GM12873 (cell line): ENCODE data around the gene PPP4R3A.

Experiments
- TF ChIP-seq, protein P1 (sequence below): IDR thresholded peaks from 2 replicates; pipeline ENCODE4 v1.5.1; 2012; ENCODE audit warnings: low read depth, mild to moderate bottlenecking, moderate library complexity, low read length, control low read depth; ENCODE audit not compliant: insufficient read depth; ENCODE audit errors: missing control alignments

Gene PPP4R3A

DNA sequence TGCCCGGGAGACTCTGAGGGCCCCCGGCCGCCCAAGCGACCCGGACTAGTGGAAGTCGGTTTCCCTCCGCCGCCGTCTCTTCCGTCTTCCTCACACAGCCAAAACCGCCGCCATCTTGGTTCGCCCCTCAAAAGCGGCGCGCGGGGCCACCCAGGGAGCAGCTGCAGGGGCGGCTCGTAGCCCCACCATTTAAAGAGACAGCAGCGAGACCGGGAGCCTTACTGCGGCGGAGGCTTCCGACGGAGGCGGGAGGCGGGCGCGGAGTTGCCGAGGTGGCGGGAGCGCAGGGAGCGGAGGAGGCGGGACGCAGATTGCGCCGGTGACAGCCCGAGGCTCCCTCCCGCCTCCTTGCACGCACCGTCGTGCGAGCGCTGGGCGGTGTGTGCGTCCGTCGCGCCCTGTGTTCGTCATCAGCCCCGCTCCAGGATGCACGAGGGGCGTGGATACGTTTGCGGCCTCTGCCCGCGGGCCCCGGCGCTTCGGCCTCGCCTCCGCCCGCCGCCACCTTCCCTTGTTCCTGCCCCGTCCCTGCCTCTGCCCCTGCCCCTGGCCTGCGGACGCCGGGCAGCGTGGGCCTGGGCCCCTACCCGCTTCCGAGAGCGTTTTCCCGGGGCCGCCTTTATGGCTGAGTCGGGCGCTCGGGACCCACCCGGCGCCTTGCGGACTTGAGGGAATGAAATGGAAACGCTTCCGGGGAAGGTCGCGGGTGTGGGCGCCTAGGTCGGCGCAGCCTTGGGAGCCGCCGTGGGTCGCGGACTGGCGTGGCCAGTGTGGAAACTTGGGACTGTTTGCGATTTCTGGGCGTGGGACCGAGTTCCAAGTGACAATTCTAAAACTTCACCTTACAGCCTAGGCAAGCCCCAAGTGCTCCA, at the start of gene PPP4R3A:
TSS of gene PPP4R3A (minus strand) at position 140 of the 872 bp plus-strand sequence. CDS start 663 bp downstream, outside the sequence.
- TF ChIP-seq, protein P1, sequence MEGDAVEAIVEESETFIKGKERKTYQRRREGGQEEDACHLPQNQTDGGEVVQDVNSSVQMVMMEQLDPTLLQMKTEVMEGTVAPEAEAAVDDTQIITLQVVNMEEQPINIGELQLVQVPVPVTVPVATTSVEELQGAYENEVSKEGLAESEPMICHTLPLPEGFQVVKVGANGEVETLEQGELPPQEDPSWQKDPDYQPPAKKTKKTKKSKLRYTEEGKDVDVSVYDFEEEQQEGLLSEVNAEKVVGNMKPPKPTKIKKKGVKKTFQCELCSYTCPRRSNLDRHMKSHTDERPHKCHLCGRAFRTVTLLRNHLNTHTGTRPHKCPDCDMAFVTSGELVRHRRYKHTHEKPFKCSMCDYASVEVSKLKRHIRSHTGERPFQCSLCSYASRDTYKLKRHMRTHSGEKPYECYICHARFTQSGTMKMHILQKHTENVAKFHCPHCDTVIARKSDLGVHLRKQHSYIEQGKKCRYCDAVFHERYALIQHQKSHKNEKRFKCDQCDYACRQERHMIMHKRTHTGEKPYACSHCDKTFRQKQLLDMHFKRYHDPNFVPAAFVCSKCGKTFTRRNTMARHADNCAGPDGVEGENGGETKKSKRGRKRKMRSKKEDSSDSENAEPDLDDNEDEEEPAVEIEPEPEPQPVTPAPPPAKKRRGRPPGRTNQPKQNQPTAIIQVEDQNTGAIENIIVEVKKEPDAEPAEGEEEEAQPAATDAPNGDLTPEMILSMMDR: no peak

DNA sequence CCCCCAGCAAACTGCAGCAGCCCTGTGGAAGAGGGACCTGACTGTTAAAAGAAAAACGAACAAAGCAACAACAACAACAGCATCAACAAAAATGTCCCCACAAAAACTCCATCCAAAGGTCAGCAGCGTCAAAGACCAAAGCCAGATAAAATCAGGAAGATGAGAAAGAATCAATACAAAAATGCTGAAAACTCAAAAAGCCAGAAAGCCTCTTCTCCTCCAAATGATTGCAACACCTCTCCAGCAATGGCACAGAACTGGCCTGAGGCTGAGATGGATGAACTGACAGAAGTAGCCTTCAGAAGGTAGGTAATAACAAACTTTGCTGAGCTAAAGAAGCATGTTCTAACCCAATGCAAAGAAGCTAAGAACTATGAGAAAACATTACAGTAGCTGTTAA, 45.4 kb upstream of the PPP4R3A start:
- TF ChIP-seq, protein P1: no peak

DNA sequence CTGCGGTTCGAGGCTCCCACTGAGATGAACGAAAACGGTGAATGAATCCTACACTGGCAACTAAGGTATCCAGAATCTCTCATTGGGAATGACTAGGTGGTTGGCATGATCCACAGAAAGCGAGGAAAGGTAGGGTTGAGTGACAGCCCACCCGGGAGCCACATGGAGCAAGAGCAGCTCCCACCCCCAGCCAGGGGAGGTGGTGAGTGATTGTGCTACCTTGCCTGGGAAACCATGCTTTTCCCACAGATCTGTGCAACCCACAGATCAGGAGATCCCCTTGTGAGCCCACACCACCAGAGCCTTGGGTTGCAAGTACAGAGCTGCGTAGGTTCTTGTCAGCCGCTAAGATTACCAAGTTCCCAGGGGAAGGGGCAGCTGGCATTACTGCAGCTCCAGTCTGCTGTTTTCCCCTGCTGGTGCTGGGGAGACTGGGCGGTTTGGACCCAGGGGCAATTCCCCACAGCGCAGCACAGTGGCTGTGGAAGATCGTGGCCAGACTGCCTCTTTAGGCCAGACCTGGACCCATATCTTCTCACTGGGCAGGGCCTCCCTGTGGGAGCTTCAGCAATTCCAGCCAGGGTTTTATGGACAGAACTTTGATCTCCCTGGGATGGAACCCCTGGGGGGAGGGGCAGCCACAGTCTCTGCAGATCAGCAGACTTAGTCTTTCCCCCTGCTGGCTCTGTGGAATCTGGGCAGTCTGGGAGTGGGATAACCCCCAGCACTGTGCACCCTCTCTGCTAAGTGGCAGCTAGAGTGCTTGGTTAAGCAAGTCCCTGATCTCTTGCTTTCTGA, 44.6 kb upstream of the PPP4R3A start:
- TF ChIP-seq, protein P1: no peak

DNA sequence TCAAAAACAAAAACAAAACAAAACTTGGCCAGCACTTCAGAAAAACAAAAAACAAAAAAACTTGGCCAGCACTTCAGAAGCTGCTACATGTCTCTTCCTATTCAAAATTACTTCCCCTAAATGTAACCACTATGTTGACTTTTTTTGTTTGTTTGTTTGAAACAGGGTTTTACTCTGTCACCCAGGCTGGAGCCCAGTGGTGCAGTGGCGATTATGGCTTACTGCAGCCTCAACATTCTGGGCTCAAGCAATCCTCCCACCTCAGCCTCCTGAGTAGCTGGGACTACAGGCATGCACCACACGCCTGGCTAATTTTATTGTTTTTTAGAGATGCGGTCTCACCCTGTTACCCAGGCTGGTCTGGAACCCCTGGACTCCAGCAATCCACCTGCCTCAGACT, 38.0 kb upstream of the PPP4R3A start:
- TF ChIP-seq, protein P1: no peak

DNA sequence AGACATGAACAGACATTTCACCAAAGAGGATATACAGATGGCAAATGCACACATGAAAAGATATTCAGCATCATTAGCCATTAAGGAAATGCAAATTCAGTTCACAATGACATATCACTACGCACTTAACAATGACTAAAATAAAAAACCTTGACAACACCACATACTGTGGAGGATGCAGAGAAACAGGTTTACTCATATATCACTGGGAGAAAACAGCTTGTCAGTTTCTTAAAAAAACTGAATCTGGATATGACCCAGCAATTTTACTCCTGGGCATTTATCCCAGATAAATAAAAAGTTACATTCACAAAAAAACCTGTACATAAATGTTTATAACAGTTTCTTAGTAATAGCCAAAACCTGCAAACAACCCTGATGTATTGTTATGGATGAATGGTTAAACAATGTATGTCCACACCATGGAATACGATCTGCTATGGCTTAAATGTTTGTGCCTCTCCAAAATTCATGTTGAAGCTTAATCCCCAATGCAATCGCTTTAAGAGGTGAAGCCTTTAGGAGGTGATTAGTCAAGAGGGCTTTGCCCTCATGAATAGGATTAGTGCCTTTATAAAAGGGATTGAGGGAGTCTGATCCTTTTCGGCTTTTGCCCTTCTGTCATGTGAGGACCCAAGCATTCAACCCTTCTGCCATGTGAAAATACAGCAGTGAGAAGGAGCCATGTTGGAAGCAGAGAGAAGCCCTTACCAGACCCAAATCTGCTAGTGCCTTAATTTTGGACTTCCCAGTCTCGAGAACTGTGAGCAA, 36.0 kb upstream of the PPP4R3A start:
- TF ChIP-seq, protein P1: no peak

DNA sequence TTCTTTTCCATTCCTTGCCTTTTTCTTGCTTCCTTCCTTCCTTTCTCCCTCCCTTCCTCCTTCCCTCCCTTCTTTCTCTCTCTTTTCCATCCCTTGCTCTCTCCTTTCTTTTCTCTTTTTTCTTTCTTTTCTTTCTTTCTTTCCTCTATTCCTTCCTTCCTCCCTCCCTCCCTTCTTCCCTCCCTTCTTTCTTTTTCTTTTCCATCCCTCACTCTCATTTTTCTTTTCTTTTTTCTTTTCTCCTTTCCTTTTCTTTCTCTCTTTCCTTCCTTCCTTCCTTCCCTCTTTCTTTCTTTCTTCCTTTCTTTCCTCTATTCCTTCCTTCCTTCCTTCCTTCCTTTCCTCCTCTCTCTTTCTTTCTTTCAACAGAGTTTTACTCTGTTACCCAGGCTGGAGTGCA, 35.1 kb upstream of the PPP4R3A start:
- TF ChIP-seq, protein P1: no peak
